Measurements from ENCODE around the gene ANO4. TPM values are rescaled to one million over a fixed set of nuclear protein-coding genes. Genes with fewer than 3 reads are reported as not detected.
"Not testable (repeated sequence)": the region's sequence is repeated elsewhere in the genome, so short reads cannot be mapped to it uniquely, and the experiment has no call there.

ANO4 gene
- total RNA-seq, 1 donor from 2014 or later, result not detected

DNA sequence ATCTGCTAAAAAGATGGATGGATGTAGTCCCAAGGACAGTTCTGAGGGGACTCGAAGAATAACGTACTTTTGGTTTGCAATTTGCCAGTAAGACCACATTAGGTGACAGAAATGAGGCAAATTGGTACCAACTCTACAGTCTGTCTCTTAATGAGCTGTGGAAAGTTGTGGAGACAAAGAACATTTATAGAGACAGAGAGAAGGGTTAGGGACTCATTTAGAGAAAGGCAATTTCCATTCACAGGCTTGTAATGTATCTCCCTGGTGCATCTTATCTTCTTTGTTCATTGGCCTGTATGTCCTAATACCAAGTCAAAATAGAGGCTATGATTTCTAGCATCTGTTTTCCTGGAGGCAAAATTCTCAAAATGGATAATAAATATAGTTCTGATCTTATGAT, 177.5 kb downstream of the ANO4 start:
- no peaks in the 10 kb centered on the region for H3K27me3 Mint-ChIP-seq (ENCODE audit: low read depth)
- H3K36me3 Mint-ChIP-seq (ENCODE audit: low read depth), result no peaks in the 10 kb centered on the region
- H3K9me3 Mint-ChIP-seq, result no peaks in the 10 kb centered on the region
- no peak overlapping the region for H3K4me3 Mint-ChIP-seq (ENCODE audit: low read depth)
- no peaks in the 10 kb centered on the region for H3K4me1 Mint-ChIP-seq (ENCODE audit: low read depth)
- no peak for DNase-seq (ENCODE audit: low spot score)
- H3K27ac Mint-ChIP-seq, result no peak overlapping the region
- intact Hi-C loops (cut with micrococcal nuclease), result no loop called here

DNA sequence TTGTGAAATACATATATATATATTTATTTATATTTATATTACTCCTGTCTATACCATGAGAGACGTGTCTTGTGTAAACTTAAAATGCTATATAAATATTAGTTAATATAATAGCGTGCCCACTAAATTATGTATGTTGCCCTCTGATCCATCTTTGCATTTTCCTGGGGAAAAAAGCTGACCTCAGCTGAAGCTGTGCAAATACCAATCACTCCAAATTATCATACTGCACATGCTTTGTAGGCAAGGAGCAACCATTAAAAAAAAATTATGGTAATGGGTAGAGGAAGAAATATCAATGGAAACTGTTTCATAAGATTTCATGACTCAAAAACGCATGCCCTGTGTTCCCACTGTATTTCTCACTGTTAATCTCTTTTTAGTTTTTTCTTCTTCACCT, 179.8 kb downstream of the ANO4 start:
- Mint-ChIP-seq H3K27me3 (ENCODE audit: low read depth) (no peaks in the 10 kb centered on the region), H3K9me3 (no peaks in the 10 kb centered on the region), H3K4me3 (ENCODE audit: low read depth) (no peak overlapping the region), H3K36me3 (ENCODE audit: low read depth) (no peaks in the 10 kb centered on the region), H3K4me1 (ENCODE audit: low read depth) (no peaks in the 10 kb centered on the region), H3K27ac (no peak overlapping the region)
- intact Hi-C loops (cut with micrococcal nuclease), result no loop called here
- DNase-seq (ENCODE audit: low spot score), result no peak

DNA sequence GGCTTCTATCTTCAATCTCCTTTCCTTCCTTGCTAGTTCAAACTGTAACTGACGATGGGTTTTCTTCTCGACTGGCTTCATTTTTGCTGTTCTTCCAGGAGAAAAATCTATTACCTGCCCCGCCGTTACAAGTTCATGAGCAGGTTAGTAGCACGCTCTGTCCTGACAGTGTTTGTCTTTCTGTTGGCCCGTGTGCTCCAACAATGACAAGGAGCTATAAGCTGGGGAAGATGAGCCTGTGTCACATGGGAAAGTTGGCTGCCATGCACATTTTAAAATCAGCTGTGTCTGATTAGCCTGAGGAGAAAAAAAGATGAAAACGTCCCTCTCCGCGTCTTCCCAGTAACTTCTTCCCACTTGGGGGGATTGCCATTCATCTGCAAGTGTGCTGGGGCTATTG, 180.2 kb downstream of the ANO4 start:
- Mint-ChIP-seq H3K27me3 (ENCODE audit: low read depth) (no peaks in the 10 kb centered on the region), H3K36me3 (ENCODE audit: low read depth) (no peaks in the 10 kb centered on the region), H3K4me3 (ENCODE audit: low read depth) (no peak overlapping the region), H3K9me3 (no peaks in the 10 kb centered on the region), H3K4me1 (ENCODE audit: low read depth) (no peaks in the 10 kb centered on the region), H3K27ac (no peak overlapping the region)
- intact Hi-C loops (cut with micrococcal nuclease), result no loop called here
- DNase-seq (ENCODE audit: low spot score), result no peak

DNA sequence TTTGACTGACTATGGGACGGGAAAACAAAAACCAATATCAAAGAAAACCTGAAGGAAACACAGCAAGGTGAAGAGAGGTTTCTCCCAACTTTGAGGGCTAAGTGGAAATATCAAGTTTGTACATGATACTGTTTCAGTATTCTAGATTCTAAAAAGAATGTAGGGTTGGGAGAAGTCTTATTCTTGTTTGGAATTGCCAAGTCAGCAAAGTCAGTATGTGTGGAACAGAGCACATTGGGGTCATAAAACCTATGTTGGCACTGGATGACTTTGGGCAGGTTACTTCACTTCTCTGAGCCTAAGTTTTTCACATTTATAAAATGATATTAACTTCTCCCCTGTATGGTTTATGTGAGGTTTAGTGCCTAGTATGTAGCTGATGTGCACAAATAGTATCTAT, 182.2 kb downstream of the ANO4 start:
- no peak for DNase-seq (ENCODE audit: low spot score)
- no peak overlapping the region for H3K4me3 Mint-ChIP-seq (ENCODE audit: low read depth)
- no peaks in the 10 kb centered on the region for H3K9me3 Mint-ChIP-seq
- no peak overlapping the region for H3K27ac Mint-ChIP-seq
- intact Hi-C loops (cut with micrococcal nuclease), result no loop called here
- H3K36me3 Mint-ChIP-seq (ENCODE audit: low read depth), result no peaks in the 10 kb centered on the region
- no peaks in the 10 kb centered on the region for H3K4me1 Mint-ChIP-seq (ENCODE audit: low read depth)
- no peaks in the 10 kb centered on the region for H3K27me3 Mint-ChIP-seq (ENCODE audit: low read depth)

DNA sequence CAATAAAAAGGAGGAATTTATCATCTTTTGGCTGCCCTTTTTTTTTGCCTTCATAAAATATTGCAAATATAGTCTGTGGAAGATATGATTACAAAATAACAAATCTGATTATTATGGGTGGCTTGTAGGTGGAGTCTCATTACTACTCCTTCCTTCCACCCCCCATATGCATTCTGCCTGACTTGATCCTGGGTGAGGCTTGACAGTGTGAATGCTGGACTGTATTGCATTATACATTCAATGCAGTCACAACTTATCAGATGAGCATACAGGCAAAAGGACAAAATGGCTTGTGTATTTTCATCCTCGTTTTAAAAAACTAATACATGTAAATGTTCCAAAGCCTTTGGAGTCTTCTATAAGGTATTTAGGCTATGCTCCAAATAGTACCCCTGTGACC, 186.3 kb downstream of the ANO4 start:
- Mint-ChIP-seq H3K9me3 (no peaks in the 10 kb centered on the region), H3K27ac (no peak overlapping the region), H3K36me3 (ENCODE audit: low read depth) (no peaks in the 10 kb centered on the region), H3K4me1 (ENCODE audit: low read depth) (no peaks in the 10 kb centered on the region), H3K27me3 (ENCODE audit: low read depth) (no peaks in the 10 kb centered on the region), H3K4me3 (ENCODE audit: low read depth) (no peak overlapping the region)
- intact Hi-C loops (cut with micrococcal nuclease), result no loop called here
- no peak for DNase-seq (ENCODE audit: low spot score)

DNA sequence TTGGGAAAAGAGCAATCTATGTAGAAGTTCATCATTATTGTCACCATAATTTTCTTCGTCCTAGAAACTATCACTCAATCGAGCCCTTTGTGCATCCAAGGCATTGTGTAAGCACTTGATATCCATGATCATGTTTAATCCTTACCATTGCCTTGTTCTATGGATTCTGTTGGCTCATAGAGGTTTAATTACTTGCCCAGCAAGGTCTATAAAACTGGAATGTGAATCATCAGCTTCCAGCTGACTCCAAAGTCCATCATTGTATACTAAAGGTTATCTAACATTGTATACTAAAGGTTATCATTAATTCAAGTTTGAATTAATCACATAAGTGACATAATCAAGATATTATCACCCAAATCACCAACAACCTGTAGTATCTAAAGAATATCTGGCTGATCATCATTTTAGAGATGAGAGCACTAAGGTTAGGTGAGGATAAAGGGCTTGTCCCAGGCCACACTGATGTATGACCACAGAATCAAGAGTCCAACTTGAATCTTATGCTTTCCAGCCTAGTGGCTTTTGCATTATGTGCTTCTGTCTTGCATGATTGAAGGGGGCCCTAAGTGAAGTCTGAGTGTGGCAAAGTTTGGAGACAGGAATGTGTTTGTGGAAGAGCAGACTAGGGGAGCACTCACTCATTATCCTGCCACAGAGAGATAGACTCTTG, 188.1 kb downstream of the ANO4 start:
- intact Hi-C loops (cut with micrococcal nuclease), result no loop called here
- H3K27ac Mint-ChIP-seq, result no peak overlapping the region

DNA sequence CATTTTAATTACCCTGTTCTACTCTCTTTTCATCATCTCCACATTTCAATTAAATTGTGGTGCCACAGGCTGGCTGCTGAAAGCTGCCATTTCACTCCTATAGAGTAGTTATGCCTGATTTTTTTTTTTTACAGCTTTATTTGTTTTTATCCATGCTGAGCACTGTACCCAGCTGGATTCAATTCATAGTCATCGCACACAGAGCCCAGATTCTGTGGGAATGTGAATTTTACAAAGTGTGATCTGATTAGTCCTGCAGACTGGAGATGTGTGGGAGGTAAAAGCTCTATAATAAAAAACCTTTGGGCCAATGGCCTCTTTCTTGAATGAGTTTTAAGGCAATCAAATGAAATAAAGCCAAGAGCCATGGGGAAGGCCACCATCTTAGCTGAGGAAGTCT, 190.2 kb downstream of the ANO4 start:
- Mint-ChIP-seq H3K9me3 (no peaks in the 10 kb centered on the region), H3K27me3 (ENCODE audit: low read depth) (no peaks in the 10 kb centered on the region), H3K36me3 (ENCODE audit: low read depth) (no peaks in the 10 kb centered on the region), H3K4me3 (ENCODE audit: low read depth) (no peak overlapping the region), H3K4me1 (ENCODE audit: low read depth) (peaks cover 3% of the 10 kb centered on the region), H3K27ac (no peak overlapping the region)
- DNase-seq (ENCODE audit: low spot score), result no peak
- intact Hi-C loops (cut with micrococcal nuclease), result no loop called here

More for the DNA sequence above, 188.1 kb downstream of the ANO4 start:
- DNase-seq (ENCODE audit: low spot score), result no peak
- Mint-ChIP-seq H3K4me1 (ENCODE audit: low read depth) (no peaks in the 10 kb centered on the region), H3K4me3 (ENCODE audit: low read depth) (no peak overlapping the region), H3K36me3 (ENCODE audit: low read depth) (no peaks in the 10 kb centered on the region), H3K27me3 (ENCODE audit: low read depth) (no peaks in the 10 kb centered on the region), H3K9me3 (no peaks in the 10 kb centered on the region)

DNA sequence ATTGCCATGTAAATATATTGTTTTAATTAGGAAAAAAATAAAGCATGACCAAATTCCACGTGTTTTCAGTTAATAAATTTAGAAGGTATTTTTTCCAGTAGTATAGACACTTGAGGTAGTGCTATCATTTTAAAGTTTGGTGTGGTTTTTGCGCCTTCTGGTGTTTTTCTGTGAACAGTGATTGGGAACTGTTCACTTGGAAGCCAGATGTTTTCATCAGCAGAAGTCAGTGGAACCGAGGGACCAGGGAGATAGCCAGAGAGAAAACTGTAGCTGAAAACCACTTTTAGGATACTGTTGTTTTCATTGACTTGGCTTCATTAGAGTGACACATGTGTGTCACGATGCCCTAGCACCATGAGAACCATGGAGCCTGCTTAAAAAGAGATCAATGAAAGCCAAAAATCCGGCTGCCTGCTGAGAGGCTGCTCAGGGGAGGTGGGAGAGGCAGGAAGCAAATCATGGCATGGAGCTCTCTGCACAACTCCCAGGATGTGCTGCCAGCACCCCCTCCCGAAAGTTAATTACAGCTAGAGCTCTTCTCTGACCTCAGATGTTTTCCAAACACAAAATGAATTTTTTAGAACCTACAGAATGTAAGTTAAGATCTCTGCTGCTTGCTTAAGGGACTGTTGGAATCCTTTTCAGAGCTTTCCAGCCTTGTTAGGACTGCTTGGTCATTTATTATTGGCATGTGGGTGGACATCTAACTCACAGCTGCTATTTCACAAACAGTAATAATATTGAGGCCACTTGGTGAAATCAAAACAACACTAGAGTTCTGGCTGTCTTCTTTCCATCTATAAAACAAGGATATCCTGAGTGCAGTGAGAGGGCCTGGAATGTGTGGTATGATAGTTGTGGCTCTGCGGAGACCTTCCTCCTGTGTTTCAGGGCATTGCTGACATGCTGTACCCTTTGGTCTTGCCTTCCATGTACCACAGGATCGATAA, 192.3 kb downstream of the ANO4 start:
- intact Hi-C loops (cut with micrococcal nuclease), result no loop called here
- no peaks in the 10 kb centered on the region for H3K36me3 Mint-ChIP-seq (ENCODE audit: low read depth)
- no peak overlapping the region for H3K27ac Mint-ChIP-seq
- H3K27me3 Mint-ChIP-seq (ENCODE audit: low read depth), result no peaks in the 10 kb centered on the region
- peaks cover 3% of the 10 kb centered on the region for H3K4me1 Mint-ChIP-seq (ENCODE audit: low read depth)
- H3K9me3 Mint-ChIP-seq, result no peaks in the 10 kb centered on the region
- no peak overlapping the region for H3K4me3 Mint-ChIP-seq (ENCODE audit: low read depth)
- no peak for DNase-seq (ENCODE audit: low spot score)

DNA sequence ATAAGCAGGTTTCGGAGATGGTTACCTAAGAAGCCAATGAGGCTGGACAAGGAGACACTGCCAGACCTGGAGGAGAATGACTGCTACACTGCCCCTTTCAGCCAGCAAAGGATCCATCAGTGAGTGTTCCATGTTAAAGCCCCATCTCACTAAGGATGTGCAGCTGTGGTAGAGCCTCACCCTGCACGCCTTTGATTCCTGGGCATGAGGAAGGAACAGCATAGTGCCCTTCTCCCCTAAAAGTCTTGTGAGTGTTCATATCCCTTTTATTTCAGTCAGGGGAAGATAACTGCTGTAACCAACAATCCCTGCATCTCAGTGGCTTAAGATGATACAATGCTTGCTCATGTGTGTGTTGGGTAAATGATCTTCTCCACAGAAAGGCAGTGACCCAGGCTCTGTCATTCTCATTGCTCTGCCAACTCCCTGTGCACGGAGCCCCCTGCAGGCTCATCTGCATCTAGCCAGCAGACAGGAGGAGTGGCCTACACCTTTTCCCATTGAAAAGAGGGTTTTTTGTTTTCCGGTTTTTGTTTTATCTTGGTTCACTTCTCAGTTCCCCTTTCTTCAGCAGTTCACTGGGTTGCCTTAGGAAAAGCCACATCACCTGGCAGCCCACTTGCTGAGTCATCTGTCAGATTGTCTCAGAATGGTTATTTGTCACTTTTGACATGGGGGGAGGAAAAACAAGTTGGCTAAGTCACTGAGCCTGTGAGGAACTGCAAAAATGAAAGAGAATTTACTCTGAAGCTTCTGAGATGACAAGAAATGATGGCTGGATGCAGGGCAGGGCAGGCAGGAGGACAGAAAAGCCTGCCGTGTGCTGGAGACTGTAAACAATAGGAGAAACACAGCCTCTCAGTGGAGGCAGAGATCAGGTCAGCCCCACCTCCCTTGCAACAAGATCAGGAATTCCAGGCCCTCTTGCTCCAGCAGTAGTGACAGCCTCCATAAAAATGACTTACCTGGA, 193.3 kb downstream of the ANO4 start:
- no peaks in the 10 kb centered on the region for H3K36me3 Mint-ChIP-seq (ENCODE audit: low read depth)
- H3K4me3 Mint-ChIP-seq (ENCODE audit: low read depth), result no peak overlapping the region
- H3K4me1 Mint-ChIP-seq (ENCODE audit: low read depth), result peaks cover 3% of the 10 kb centered on the region
- H3K9me3 Mint-ChIP-seq, result no peaks in the 10 kb centered on the region
- H3K27me3 Mint-ChIP-seq (ENCODE audit: low read depth), result no peaks in the 10 kb centered on the region
- H3K27ac Mint-ChIP-seq, result no peak overlapping the region
- intact Hi-C loops (cut with micrococcal nuclease), result no loop called here
- DNase-seq (ENCODE audit: low spot score), result no peak

DNA sequence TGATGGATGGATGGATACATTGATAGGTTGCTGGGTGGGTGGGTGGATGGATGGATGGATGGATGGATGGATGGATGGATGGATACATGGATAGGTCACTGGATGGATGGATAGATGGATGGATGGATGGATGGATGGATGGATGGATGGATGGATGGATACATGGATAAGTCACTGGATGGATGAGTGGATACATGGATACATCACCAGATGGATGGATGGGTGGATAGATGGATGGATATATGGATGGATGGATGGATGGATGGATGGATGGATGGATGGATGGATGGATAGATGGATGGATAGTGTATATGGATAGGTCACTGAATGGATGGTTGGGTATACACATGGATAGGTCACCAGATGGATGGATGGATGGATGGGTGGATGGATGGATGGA, 194.9 kb downstream of the ANO4 start:
- H3K36me3 Mint-ChIP-seq (ENCODE audit: low read depth); H3K27ac Mint-ChIP-seq; H3K4me1 Mint-ChIP-seq (ENCODE audit: low read depth); intact Hi-C loops (cut with micrococcal nuclease); H3K27me3 Mint-ChIP-seq (ENCODE audit: low read depth); DNase-seq (ENCODE audit: low spot score); H3K9me3 Mint-ChIP-seq; H3K4me3 Mint-ChIP-seq (ENCODE audit: low read depth): not testable (repeated sequence)

DNA sequence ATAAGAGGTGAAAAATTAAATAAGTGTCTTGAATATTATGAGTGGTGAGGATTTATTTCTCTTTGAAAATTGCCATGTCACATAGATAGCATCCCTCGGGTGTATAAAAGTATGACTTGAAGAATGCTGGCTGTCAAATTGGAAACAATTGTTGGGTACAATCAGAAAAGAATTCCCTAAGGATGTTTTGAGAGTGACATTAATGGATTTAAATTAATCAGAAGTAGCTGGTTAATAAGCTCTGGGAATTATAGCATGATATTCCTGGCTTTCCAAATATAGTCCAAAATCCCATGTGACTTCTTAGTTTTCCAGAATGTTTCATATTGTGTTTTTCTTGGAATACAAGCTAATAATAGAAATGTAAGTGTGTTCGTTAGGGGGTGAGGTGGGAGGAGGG, 196.5 kb downstream of the ANO4 start:
- Mint-ChIP-seq H3K27ac (no peak overlapping the region), H3K4me3 (ENCODE audit: low read depth) (no peak overlapping the region), H3K4me1 (ENCODE audit: low read depth) (peaks cover 3% of the 10 kb centered on the region), H3K27me3 (ENCODE audit: low read depth) (no peaks in the 10 kb centered on the region), H3K9me3 (no peaks in the 10 kb centered on the region), H3K36me3 (ENCODE audit: low read depth) (no peaks in the 10 kb centered on the region)
- intact Hi-C loops (cut with micrococcal nuclease), result no loop called here
- DNase-seq (ENCODE audit: low spot score), result no peak

DNA sequence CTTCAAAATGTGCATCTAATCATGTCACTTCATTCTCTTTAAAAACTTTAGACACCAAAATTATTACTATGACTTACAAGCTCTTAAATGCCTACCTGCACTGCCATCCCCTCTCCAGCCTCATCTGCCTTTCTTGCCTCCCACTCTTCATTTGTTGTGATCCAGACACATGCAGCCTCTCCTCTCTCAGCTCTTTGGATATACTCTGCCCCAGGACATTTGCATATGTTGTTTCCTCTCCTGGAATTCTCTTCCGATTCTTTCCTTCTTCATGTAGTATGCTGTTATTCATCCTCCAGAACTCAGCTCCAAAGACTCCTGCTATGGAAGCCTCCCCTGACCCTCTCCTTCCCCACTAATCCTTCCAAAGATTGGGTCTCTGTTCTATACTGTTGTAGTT, 197.6 kb downstream of the ANO4 start:
- intact Hi-C loops (cut with micrococcal nuclease), result no loop called here
- H3K36me3 Mint-ChIP-seq (ENCODE audit: low read depth), result no peaks in the 10 kb centered on the region
- no peak overlapping the region for H3K4me3 Mint-ChIP-seq (ENCODE audit: low read depth)
- DNase-seq (ENCODE audit: low spot score), result no peak
- H3K27ac Mint-ChIP-seq, result no peak overlapping the region
- H3K27me3 Mint-ChIP-seq (ENCODE audit: low read depth), result no peaks in the 10 kb centered on the region
- H3K9me3 Mint-ChIP-seq, result no peaks in the 10 kb centered on the region
- peaks cover 3% of the 10 kb centered on the region for H3K4me1 Mint-ChIP-seq (ENCODE audit: low read depth)

Data from activated T-helper 2 cell treated with anti-CD3 and anti-CD28 coated beads, Interferon-gamma antibody, Interleukin-2, Interleukin-4, amounts not matched to agents 10 μg/mL and 5 μg/mL and 100 μg/mL, durations not matched to agents 14 hours and 24 hours and 36 hours (primary cell).